Activated CD4-positive, alpha-beta T cell treated with anti-CD3 and anti-CD28 coated beads, Interleukin-2, amount 50 U/mL, for 4 hours (primary cell): ENCODE data around the gene FAM81A.
"Not testable (repeated sequence)": the region's sequence is repeated elsewhere in the genome, so short reads cannot be mapped to it uniquely, and the experiment has no call there.

Source experiments
- DNase-seq, 2 experiments: peaks; one replicate each; pipeline ENCODE4 v3.0.0-alpha.2; 2020

The FAM81A gene

GRCh38 chr15:59432389-59432788, 5.6 kb upstream of the FAM81A start:
- no peak for DNase-seq

DNA sequence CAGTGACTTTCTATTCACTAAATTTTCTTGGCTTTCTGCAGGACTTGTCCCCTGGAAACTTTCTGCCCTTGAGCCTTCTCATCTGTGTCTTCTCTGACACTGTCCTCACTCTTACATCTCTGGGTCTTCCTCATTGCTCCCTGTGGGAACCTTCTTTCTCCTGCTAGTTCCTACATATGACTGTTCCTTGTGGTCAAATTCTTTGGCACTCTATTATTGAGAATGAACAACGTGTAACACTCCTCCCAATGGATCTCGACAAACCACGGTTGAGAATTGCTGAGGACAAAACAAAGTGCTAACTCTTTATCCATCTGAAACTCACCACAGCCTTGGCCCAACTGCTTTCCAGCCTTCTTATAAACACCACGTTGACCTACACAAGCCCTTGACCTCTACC, 3.5 kb upstream of the FAM81A start:
- no peak for DNase-seq

- no peak for DNase-seq
These were observed 1.2 kb upstream of the FAM81A start for GRCh38 chr15:59436774-59437141.

DNA sequence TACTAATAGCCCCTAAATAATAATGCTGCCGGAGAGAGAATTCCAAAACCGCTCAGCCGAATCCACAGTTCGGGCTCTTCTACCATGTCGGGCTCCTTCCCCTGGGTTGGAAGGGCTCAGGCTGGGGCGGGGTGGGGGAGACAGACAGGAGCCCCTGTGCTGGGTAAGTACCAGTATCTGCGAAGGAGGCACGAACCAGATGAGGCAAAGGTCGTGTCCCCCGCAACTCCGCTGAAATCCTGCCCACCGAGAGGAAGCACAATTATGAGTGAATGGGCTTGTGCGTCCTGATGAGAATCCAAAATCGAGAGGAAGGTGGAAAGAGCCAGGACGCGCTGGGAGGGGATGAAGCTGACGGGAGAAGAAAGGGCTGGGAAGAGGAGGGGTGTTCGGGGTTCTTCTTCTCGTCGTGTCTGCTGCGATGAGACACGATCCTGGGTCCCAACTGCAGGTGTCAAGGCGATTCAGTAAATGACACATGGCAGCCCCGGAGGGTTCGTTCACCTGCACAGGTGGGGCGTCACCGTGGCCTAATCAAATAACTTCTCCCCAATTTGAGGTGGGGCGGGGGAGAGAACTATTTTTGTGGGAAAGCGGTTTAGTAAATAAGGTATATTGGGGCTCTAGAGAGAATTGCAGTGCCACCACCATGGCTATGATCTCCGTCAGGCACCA, 707 bp upstream of the FAM81A start:
- no peak for DNase-seq

GRCh38 chr15:59438625-59439290, 772 bp downstream of the FAM81A start:
- no peak for DNase-seq

DNA sequence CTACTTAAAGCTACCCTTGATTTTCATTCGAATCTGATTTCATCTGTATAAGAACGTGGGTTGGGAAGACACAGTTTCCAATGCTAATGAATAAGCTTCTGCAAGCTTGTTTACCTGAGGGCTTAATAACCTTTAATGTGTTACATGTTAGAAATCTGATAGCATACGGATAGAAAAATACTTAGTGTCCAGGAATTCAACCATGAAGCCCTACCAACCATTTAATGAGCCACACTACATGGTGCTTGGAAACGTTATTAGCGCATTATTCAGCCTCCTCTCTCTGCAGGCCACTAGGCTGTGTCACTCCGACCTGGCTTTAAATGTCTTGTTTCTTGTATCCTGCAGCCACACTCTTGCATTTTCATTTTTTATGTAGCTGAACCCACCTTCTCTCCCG, 1.6 kb downstream of the FAM81A start:
- DNase-seq: no peak

GRCh38 chr15:59443341-59444072, 5.5 kb downstream of the FAM81A start:
- no peak for DNase-seq

GRCh38 chr15:59444081-59444835, 6.3 kb downstream of the FAM81A start:
- no peak for DNase-seq

GRCh38 chr15:59444980-59445545, 7.1 kb downstream of the FAM81A start:
- no peak for DNase-seq

DNA sequence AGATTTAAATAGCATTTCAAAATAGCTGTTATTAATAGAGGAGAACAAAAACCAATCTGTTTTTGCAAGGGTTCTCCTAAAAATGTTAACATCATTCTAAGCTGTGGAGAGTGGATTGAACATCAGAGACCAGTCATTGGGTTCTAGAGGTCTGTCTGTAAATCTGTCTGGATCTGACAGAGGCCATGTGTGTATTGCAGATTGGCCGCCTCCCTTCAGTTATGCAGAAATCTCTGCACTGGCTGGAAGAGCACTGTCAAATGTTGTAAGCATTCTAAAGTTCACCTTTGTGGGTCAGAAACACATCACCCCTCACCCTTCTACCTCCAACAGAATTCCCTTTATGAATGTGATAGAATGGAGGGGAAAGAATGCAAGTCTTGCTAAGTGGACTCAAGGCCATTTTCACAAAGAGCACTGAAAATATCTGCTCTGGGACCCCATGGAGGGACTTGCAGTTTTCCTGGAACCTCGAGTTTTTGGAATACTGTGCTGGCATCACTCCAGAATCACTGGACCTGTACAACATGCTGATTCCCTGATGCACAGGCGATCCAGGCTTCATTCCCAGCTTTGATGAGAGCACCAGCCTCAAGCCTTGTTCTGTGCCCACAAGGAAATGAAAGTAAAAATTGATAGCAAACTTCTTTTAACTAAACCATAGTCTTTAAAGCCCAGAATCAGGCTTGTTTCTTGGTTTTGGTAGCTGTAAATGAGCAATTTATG, 8.4 kb downstream of the FAM81A start:
- no peak for DNase-seq

GRCh38 chr15:59447367-59447766, 9.4 kb downstream of the FAM81A start:
- no peak for DNase-seq

- DNase-seq: no peak
These were observed 10.9 kb downstream of the FAM81A start for GRCh38 chr15:59448871-59449270.

GRCh38 chr15:59453474-59454215, 15.7 kb downstream of the FAM81A start:
- DNase-seq: no peak

GRCh38 chr15:59456114-59456513, 18.1 kb downstream of the FAM81A start:
- no peak for DNase-seq

DNA sequence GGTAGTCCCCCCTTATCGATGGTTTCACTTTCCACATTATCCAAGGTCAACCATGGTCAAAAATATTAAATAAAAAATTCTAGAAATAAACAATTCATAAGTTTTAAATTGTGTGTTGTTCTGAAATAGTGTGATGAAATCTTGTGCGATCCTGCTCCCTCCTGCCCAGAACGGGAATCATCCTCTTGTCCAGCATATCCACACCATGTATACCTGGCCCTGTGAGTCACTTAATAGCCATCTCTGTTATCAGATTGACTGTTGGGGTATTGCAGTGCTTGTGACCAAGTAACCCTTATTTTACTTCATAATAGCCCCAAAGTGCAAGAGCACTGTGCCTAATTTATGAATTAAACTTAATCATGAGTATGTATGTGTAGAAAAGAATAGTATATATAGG, 19.1 kb downstream of the FAM81A start:
- DNase-seq: no peak

DNA sequence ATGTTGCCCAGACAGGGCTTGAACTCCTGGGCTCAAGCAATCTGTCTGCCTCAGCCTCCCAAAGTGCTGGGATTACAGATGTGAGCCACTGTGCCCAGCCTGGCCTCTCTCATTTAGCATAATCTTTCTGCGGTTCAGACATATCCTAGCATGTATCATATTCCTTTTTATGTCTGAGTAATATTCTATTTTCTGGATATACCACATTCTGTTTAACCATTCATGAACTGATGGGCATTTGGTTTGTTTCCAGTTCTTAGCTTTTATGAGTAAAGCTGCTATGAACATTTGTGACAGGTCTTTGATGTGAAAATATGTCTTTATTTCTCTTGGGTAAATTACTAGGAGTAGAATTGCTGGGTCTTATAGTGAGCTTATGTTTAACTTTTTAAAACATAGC, 23.5 kb downstream of the FAM81A start:
- no peak for DNase-seq

GRCh38 chr15:59473226-59473625, 35.2 kb downstream of the FAM81A start:
- DNase-seq: no peak

DNA sequence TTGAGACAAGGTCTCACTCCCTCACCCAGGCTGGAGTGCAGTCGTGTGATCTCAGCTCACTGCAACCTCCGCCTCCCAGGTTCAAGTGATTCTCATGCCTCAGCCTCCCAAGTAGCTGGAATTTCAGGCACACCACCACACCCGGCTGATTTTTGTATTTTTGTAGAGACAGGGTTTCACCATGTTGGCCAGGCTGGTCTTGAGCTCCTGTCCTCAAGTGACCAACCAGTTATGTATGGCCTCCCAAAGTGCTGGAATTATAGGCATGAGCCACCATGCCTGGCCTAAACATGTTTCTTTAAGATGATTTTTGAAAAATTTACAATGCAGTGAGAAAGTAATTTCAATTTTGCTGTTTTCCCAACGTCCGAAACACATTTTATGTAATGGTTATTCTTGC, 37.2 kb downstream of the FAM81A start:
- DNase-seq: not testable (repeated sequence)

- no peak for DNase-seq
These were observed 46.4 kb downstream of the FAM81A start for GRCh38 chr15:59484399-59484798.

- no peak for DNase-seq
These were observed 47.0 kb downstream of the FAM81A start for GRCh38 chr15:59485036-59485435.

DNA sequence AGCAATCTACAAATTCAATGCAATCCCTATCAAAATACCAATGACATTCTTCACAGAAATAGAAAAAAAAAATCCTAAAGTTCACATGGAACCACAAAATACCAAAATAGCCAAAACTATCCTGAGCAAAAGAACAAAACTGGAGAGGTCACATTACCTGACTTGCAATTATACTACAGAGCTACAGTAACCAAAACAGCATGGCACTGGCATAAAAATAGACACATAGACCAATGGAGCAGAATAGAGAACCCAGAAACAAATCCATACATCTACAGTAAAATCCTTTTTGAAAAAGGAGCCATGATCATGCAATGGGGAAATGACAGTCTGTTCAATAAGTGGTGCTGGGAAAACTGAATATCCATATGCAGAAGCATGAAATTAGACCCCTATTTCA, 51.5 kb downstream of the FAM81A start:
- DNase-seq: not testable (repeated sequence)

DNA sequence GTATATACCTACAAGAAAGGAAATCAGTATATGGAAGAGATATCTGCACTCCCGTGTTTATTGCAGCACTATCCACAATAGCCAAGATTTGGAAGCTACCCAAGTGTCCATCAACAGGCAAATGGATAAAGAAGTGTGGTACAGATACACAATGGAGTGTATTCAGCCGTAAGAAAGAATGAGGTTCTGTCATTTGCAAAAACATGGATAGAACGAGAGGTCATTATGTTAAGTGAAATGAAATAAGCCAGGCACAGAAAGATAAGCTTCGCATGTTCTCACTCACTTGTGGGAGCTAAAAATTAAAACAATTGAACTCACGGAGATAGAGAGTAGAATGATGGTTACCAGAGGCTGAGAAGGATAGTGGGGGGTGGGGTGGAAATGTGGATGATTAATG, 53.1 kb downstream of the FAM81A start:
- no peak for DNase-seq
